HT1080 (cell line): ENCODE results near the gene TOM1. TPM values are rescaled to one million over a fixed set of nuclear protein-coding genes. Genes with fewer than 3 reads are reported as not detected.

Experiments
- DNase-seq: peaks from one replicate; pipeline ENCODE4 v3.0.0-alpha.2; 2015; ENCODE audit warnings: low read depth
- total RNA-seq: library from RNA; depleted of rRNA; stranded (reverse); fragments of >200 nt; shearing (Covaris generic); gene quantifications from 2 replicates; pipeline ENCODE4 v1.2.3, GENCODE V29; 2014

Gene TOM1
- total RNA-seq, 1 experiment from 2014 or later, result 13.7 TPM

- no peak for DNase-seq
Observed at GRCh38 chr22:35322893-35323292, 23.2 kb downstream of the TOM1 start.

DNA sequence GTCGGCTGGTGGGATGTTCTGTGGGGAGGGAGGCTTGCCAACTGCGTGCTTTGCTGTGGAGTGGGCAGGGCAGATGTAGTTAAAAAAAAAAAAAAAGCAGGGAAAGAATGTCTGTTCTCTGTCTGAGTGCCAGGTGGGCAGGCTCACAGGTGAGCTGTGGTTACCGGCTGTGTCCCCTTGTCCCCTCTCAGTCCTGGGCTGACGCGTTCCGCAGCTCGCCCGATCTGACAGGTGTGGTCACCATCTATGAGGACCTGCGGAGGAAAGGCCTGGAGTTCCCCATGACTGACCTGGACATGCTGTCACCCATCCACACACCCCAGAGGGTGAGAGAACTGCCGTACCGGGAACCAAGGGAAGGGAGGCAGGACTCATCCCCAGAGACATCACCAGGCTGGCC, 23.6 kb downstream of the TOM1 start:
- DNase-seq, result no peak

- DNase-seq, result no peak
Observed at GRCh38 chr22:35324067-35324466, 24.4 kb downstream of the TOM1 start.

DNA sequence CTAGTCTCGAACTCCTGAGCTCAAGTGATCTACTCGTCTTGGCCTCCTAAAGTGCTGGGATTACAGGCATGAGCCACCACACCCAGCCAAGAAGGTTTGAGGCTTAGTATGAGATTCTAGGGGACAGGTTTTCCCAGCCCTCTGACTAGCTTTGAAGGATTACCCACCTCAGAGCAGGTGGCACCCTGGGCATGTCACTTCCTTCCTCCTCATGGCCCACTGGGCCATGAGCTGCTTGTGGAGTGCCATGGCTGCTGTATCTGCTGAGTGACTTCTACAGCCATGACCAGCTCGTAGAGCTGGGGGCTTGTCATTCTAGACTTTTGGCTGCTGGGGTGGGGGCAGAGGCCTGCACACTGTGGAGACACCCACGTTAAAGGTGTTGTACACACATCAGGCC, 25.1 kb downstream of the TOM1 start:
- no peak for DNase-seq

GRCh38 chr22:35325209-35325608, 25.5 kb downstream of the TOM1 start:
- no peak for DNase-seq

- no peak for DNase-seq
Observed at GRCh38 chr22:35326854-35327562, 27.3 kb downstream of the TOM1 start.

- DNase-seq, result no peak
Observed at GRCh38 chr22:35327690-35328471, 28.2 kb downstream of the TOM1 start.

GRCh38 chr22:35328472-35328885, 28.8 kb downstream of the TOM1 start:
- no peak for DNase-seq

GRCh38 chr22:35329114-35329847, 29.6 kb downstream of the TOM1 start:
- DNase-seq, result no peak

GRCh38 chr22:35330258-35330861, 30.7 kb downstream of the TOM1 start:
- peak; percentile 64 for DNase-seq

DNA sequence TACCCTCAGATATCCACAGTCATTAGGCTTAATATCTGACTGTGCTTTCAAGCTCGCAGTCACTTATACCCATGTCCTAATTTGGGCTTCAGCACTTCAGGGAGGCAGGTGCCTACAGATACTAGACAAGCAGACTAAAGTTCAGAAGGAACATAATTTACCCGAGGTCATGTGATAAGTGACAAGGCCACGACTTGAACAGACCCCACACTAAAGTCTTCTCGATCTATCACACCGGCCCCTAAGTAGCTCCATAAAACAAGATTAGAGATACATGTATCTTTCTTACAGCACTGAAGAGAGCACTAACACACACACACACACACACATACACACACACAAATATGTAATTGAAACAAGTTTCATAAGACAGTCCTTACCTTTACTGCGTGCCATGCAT, 32.6 kb downstream of the TOM1 start:
- DNase-seq, result no peak

DNA sequence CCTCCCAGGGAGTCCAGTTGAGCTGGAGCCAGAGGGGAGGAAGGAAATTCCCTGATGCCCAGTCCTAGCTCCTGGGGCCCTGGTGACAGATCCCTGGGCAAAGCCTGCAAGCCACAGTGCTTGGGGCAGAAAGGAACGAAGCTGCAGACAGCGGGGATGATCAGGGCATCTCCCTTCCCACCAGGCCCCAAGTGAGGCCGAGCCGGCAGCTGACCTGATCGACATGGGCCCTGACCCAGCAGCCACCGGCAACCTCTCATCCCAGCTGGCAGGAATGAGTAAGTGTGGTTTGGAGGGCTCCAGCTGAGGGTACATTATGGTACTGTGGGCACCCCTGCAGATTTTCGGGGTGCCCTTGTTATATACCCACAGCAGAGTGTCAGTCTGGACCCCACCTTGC, 33.5 kb downstream of the TOM1 start:
- no peak for DNase-seq

GRCh38 chr22:35334004-35334403, 34.3 kb downstream of the TOM1 start:
- DNase-seq, result no peak

DNA sequence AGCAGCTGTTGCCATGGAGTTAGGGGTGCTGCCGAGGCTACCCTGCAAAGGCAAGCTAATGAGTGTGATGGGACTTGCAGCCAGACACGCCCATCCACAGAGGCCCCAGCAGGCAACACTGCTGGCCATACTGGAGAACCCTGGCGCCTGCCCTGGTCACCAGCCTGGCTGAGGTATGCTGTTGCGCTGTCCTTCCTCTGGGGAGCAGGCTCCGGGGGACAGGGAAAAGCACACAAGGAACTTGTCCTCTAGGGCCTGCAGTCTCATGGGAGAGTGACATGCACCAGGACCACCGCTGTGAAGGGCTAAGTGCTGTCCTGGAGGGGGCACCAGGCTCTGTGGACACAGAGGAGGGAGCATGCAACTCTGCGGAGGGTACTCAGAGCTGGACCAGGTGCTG, 35.8 kb downstream of the TOM1 start:
- DNase-seq, result no peak

DNA sequence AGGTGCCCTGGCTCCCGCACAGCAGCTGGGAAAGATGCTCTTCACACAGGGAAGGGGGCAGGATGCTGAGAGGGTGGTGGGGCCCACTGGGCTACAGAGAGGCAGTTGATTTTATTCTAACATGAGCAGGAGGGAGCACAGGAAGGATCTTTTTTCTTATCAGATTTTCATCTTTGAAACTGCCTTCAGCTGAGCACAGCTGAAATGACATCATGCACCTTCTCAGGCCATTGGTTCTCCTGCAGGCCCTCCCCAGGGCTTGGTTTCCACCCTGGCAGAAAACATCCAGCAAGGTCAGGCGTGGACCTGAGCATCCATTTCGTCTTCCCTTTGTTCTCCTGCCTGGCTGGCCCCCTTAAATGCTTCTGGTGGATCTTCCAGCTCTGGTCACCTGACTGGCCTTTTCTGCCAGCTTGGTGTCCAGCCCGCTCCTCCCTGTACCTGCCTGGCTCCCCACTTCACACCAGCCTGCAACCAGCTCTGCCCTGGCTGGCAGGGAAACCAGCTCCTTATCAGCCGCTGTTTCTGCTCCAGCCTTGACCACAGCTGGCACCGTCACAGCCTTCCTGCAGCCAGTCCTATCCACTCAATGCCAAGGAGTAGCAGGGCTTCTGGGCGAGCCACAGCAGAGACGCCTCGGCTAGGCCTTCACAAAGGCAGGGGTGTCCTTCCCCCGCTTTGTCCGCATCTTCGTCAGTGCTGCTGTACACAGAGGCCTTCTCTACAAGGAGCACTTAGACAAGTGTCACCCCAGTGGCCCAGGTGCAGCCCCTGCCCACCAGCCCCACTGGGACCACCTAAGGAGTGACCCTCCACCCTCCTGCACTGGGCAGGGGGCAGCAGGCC, 36.5 kb downstream of the TOM1 start:
- DNase-seq, result no peak

DNA sequence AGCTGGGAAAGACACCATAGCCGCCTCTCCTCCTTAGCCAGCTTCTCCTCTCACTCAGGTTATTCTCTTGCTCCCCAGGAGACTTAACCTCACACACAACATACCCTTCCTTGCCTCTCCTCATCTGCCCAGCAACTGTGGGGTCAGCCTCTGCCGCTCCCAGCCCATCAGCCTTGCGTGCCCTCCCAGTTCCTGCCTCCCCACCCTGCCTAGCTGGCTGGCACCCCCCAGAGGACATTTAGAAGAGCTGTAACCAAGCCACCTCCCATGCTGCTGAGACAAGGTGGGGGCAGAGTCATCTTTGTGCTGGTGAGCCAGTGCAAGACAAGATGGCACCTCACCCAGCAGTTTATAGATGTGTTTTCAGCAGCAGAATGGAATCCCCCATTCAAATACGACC, 38.2 kb downstream of the TOM1 start:
- no peak for DNase-seq

GRCh38 chr22:35341090-35341874, 41.6 kb downstream of the TOM1 start:
- no peak for DNase-seq

- no peak for DNase-seq
Observed at GRCh38 chr22:35342390-35342789, 42.7 kb downstream of the TOM1 start.

- DNase-seq, result no peak
Observed at GRCh38 chr22:35343664-35344550, 44.2 kb downstream of the TOM1 start.
